GM21360 (cell line): ENCODE measurements around the gene ZSWIM4.
"Not testable (repeated sequence)": the region's sequence is repeated elsewhere in the genome, so short reads cannot be mapped to it uniquely, and the experiment has no call there.

ENCODE experiments used
- ATAC-seq: cut with Tn5 transposase; IDR thresholded peaks from one replicate; pipeline ENCODE4 v1.9.1; 2021; ENCODE audit warnings: mild to moderate bottlenecking, moderate library complexity; ENCODE audit not compliant: unreplicated experiment

ZSWIM4 gene

GRCh38 chr19:13774217-13775191 is 20.7 kb upstream of the ZSWIM4 start, which contains the start of gene C19orf53:
TSS of gene C19orf53 (plus strand) at chr19:13774456. CDS start at chr19:13774478, 22 bp downstream.
- ATAC-seq = peak; percentile 82

- ATAC-seq = no peak
These were observed 16.8 kb upstream of the ZSWIM4 start for GRCh38 chr19:13778398-13778797.

- no peak for ATAC-seq
These were observed 16.4 kb upstream of the ZSWIM4 start for GRCh38 chr19:13778847-13779246.

- not testable (repeated sequence) for ATAC-seq
These were observed 15.4 kb upstream of the ZSWIM4 start for GRCh38 chr19:13779794-13780193.

GRCh38 chr19:13781547-13781946 is 13.7 kb upstream of the ZSWIM4 start:
- ATAC-seq = no peak

- ATAC-seq = no peak
These were observed 12.7 kb upstream of the ZSWIM4 start for GRCh38 chr19:13782537-13782936.

GRCh38 chr19:13783565-13784500 is 11.4 kb upstream of the ZSWIM4 start:
- ATAC-seq = no peak

- ATAC-seq = no peak
These were observed 10.4 kb upstream of the ZSWIM4 start for GRCh38 chr19:13784731-13785452.

GRCh38 chr19:13788991-13789390 is 6.3 kb upstream of the ZSWIM4 start:
- ATAC-seq = no peak

- no peak for ATAC-seq
These were observed 4.9 kb upstream of the ZSWIM4 start for GRCh38 chr19:13790354-13790753.

- ATAC-seq = not testable (repeated sequence)
These were observed 1.9 kb upstream of the ZSWIM4 start for GRCh38 chr19:13793317-13793716.

- ATAC-seq = no peak
These were observed 866 bp upstream of the ZSWIM4 start for GRCh38 chr19:13794398-13794756.

- peak; percentile 34 for ATAC-seq
These were observed 505 bp downstream of the ZSWIM4 start for GRCh38 chr19:13795595-13796300.

- no peak for ATAC-seq
These were observed 1.2 kb downstream of the ZSWIM4 start for GRCh38 chr19:13796301-13797057.

- no peak for ATAC-seq
These were observed 1.8 kb downstream of the ZSWIM4 start for GRCh38 chr19:13797058-13797440.

- ATAC-seq = no peak
These were observed 2.6 kb downstream of the ZSWIM4 start for GRCh38 chr19:13797870-13798269.

- ATAC-seq = no peak
These were observed 4.4 kb downstream of the ZSWIM4 start for GRCh38 chr19:13799669-13800068.

GRCh38 chr19:13803038-13803437 is 7.8 kb downstream of the ZSWIM4 start:
- no peak for ATAC-seq
